Measurements from ENCODE around the gene KANK3. TPM values are rescaled to one million over a fixed set of nuclear protein-coding genes. Genes with fewer than 3 reads are reported as not detected.

The KANK3 gene
- polyA plus RNA-seq, 2 of the 4 experiments (the other 2 are of a cell fraction) = 1.0 to 1.5 TPM

GRCh38 chr19:8333767-8334457, 9.2 kb downstream of the KANK3 start (continued):
- TF ChIP-seq POLR2AphosphoS2 (conservative IDR thresholded peaks at IDR 0.05; ENCODE audit: low read length) (no peak), CTCF (IDR thresholded peaks at IDR 0.05) (no peak), JUNB (IDR thresholded peaks at IDR 0.05) (no peak), HOXA7 (CRISPR knock-in tag; IDR thresholded peaks at IDR 0.05) (no peak)

- peak overlapping the region; percentile 95; the same call in 2 of the 3 replicates for H3K4me2 ChIP-seq
- 87% methylated on average over 23 of the region's 52 CpGs for WGBS (ENCODE audit: missing lambda C conversion rate)
- H3K4me1 ChIP-seq = peaks cover 7% of the 10 kb centered on the region; the same call in 2 of the 3 replicates
- no peak for TF ChIP-seq RNF2 (IDR thresholded peaks at IDR 0.05; ENCODE audit: borderline replicate concordance, low read depth)
- H3K9me3 ChIP-seq = no peaks in the 10 kb centered on the region
- no peak overlapping the region for H3K4me3 ChIP-seq
- no peak for DNase-seq (ENCODE audit: low read depth in 1 of 2, low spot score in 1 of 2)
- ATAC-seq = no peak
- ChIA-PET POLR2A (interaction anchor here (0.6 kb wide), 1 partner anchor 36 kb away, joined by 4 read pairs; no protein-coding TSS in a partner anchor), CTCF (interaction anchor here (1.5 to 4.7 kb wide), 4 partner anchors 7 to 20 kb away, joined by 5 to 29 read pairs (median 14); no protein-coding TSS in a partner anchor)
- no peak for FAIRE-seq
- H3K27ac ChIP-seq = no peak overlapping the region
Observed at GRCh38 chr19:8332976-8333766, 9.9 kb downstream of the KANK3 start.

GRCh38 chr19:8331263-8331845, 11.7 kb downstream of the KANK3 start:
- POLR2A ChIA-PET = no interaction called here

More at GRCh38 chr19:8331263-8331845, 11.7 kb downstream of the KANK3 start:
- H3K9me3 ChIP-seq = no peaks in the 10 kb centered on the region
- CTCF ChIA-PET = no interaction called here
- H3K4me1 ChIP-seq = peaks cover 7% of the 10 kb centered on the region; the same call in 2 of the 3 replicates
- no peak overlapping the region for H3K4me2 ChIP-seq
- WGBS (ENCODE audit: missing lambda C conversion rate) = 85% methylated on average over 7 of the region's 8 CpGs
- DNase-seq (ENCODE audit: low read depth in 1 of 2, low spot score in 1 of 2) (no peak), ATAC-seq (no peak), FAIRE-seq (no peak)
- no peak overlapping the region for H3K27ac ChIP-seq
- H3K4me3 ChIP-seq = no peak overlapping the region
- TF ChIP-seq CTCF (IDR thresholded peaks at IDR 0.05) (no peak), JUN (IDR thresholded peaks at IDR 0.05) (no peak), USF2 (IDR thresholded peaks at IDR 0.05) (no peak), JUNB (IDR thresholded peaks at IDR 0.05) (no peak), RARB (CRISPR knock-in tag; IDR thresholded peaks at IDR 0.05) (no peak), KDM5A (IDR thresholded peaks at IDR 0.05) (no peak), MAX (IDR thresholded peaks at IDR 0.05) (no peak), EHMT2 (IDR thresholded peaks at IDR 0.05; ENCODE audit: low read depth) (no peak), PBX3 (IDR thresholded peaks at IDR 0.05) (no peak), RNF2 (IDR thresholded peaks at IDR 0.05; ENCODE audit: borderline replicate concordance, low read depth) (no peak), FOSL2 (IDR thresholded peaks at IDR 0.05) (no peak), FOSL2 (CRISPR knock-in tag; IDR thresholded peaks at IDR 0.05) (no peak), RAD21 (conservative IDR thresholded peaks at IDR 0.05 in 1 of 2, IDR thresholded peaks at IDR 0.05 in 1 of 2) (no peak)
